Kidney (tissue), 14 donors: ENCODE data around the gene FXYD4. TPM values are rescaled to one million over a fixed set of nuclear protein-coding genes. Genes with fewer than 3 reads are reported as not detected.

Experiments used
- DNase-seq, 5 donors: peaks; one replicate each; pipeline ENCODE4 v3.0.0-alpha.2; 2013 to 2020
- FAIRE-seq: peaks from 2 replicates; lab custom pipeline; 2012; peaks lifted over from hg19 to GRCh38; lab: Jason Lieb, UNC
- H3K27ac ChIP-seq, 2 donors: one replicate each; pipeline ENCODE4 v1.7.0; 2013; ENCODE audit warnings: low read depth in 2 of 2, low read length in 2 of 2, inconsistent platforms in 1 of 2
- H3K27me3 ChIP-seq: one replicate; pipeline ENCODE4 v1.7.1; 2013; ENCODE audit warnings: low read length, inconsistent platforms; ENCODE audit not compliant: control insufficient read depth, insufficient read depth
- H3K36me3 ChIP-seq, 3 donors: one replicate each; pipeline versions ENCODE4 v1.7.0 to v1.7.1; 2013; ENCODE audit warnings: low read length in 3 of 3, control low read depth in 1 of 3, inconsistent platforms in 1 of 3; ENCODE audit not compliant: insufficient read depth in 3 of 3, control insufficient read depth in 2 of 3
- H3K4me1 ChIP-seq, 3 donors: one replicate each; pipeline versions ENCODE4 v1.7.0 to v1.7.1; 2013; ENCODE audit warnings: low read length in 3 of 3, inconsistent platforms in 1 of 3, low read depth in 1 of 3; ENCODE audit not compliant: control insufficient read depth in 2 of 3, insufficient read depth in 2 of 3
- H3K4me3 ChIP-seq, 3 donors: one replicate each; pipeline versions ENCODE4 v1.7.0 to v1.8.1; 2013; ENCODE audit warnings: low read length in 3 of 3, control low read depth in 1 of 3, inconsistent platforms in 1 of 3
- H3K9ac ChIP-seq, 3 donors: one replicate each; pipeline versions ENCODE4 v1.7.0 to v1.7.1; 2013; ENCODE audit warnings: low read length in 3 of 3, control low read depth in 1 of 3, inconsistent platforms in 1 of 3
- H3K9me3 ChIP-seq, 3 donors: one replicate each; pipeline versions ENCODE4 v1.7.0 to v1.7.1; 2013; ENCODE audit warnings: low read length in 3 of 3, control low read depth in 1 of 3, inconsistent platforms in 1 of 3; ENCODE audit not compliant: control insufficient read depth in 2 of 3, insufficient read depth in 1 of 3
- CTCF ChIP-seq: IDR thresholded peaks from 3 replicates; pipeline ENCODE4 v1.5.1; 2012; ENCODE audit warnings: mild to moderate bottlenecking, moderate library complexity, borderline replicate concordance; ENCODE audit not compliant: insufficient read depth; ENCODE audit errors: extremely low read depth
- intact Hi-C: fragments of 100-400 bp; cut with DNase I; formaldehyde crosslinking; loops from one replicate; pipeline ENCODE4 v1.11.1; 2022
- polyA plus RNA-seq: library from polyadenylated mRNA; stranded (reverse); fragments of 350-450 nt; fragmentation: Illumina TruSeq; extraction: RNeasy Lipid Tissue Mini Kit (QIAGEN cat#74804); gene quantifications from one replicate; pipeline ENCODE4 v1.2.3, GENCODE V29; 2014; ENCODE audit warnings: low read depth, low replicate concordance; ENCODE audit not compliant: insufficient read depth
- total RNA-seq: library from RNA; stranded (reverse); fragmentation: NEBNext Ultra II Directional; extraction: Animal tissue kit (Norgen Biotek cat#: 25700); gene quantifications from one replicate; pipeline ENCODE4 v1.2.1, GENCODE V29; 2021
- donor health status: control.
- donor health status: control.
- donor health status: control.
- donor health status: control.
- donor health status: control.
- donor health status: DM: yes; HTN: yes; CAD: no.
- donor health status: Normal renal cell carcinoma (clear cell type).

FXYD4 gene
- total and polyA plus RNA-seq, 2 donors from 2014 or later, result 109 to 392 TPM

GRCh38 chr10:43386981-43387677 lies 15.7 kb downstream of the FXYD4 start:
- DNase-seq, result peak in 1 of 5 donors; percentile 68
- FAIRE-seq, result no peak
- Histone ChIP-seq H3K36me3 (peaks cover 8 to 55% (median 42%) of the 10 kb centered on the region in 3 donors), H3K27ac (no peak overlapping the region), H3K9ac (no peak overlapping the region), H3K4me1 (peaks cover 0 to 4% (median 0%) of the 10 kb centered on the region in 3 donors), H3K4me3 (no peak overlapping the region), H3K27me3 (no peaks in the 10 kb centered on the region), H3K9me3 (no peaks in the 10 kb centered on the region)
- TF ChIP-seq CTCF, result no peak
- intact Hi-C loops, result no loop called here

GRCh38 chr10:43387678-43388032 lies 16.2 kb downstream of the FXYD4 start:
- FAIRE-seq, result no peak
- Histone ChIP-seq H3K27ac (no peak overlapping the region), H3K4me3 (no peak overlapping the region), H3K27me3 (no peaks in the 10 kb centered on the region), H3K9ac (no peak overlapping the region), H3K4me1 (peaks cover 0 to 4% (median 0%) of the 10 kb centered on the region in 3 donors), H3K36me3 (peaks cover 8 to 59% (median 43%) of the 10 kb centered on the region in 3 donors), H3K9me3 (no peaks in the 10 kb centered on the region)
- intact Hi-C loops, result no loop called here
- peak in 1 of 5 donors; percentile 39 for DNase-seq
- TF ChIP-seq CTCF, result no peak

GRCh38 chr10:43389867-43390266 lies 18.4 kb downstream of the FXYD4 start:
- no peak overlapping the region for H3K9ac ChIP-seq
- no peak overlapping the region for H3K27ac ChIP-seq
- H3K36me3 ChIP-seq, result peaks cover 11 to 77% (median 50%) of the 10 kb centered on the region in 3 donors
- no peaks in the 10 kb centered on the region for H3K9me3 ChIP-seq
- H3K4me3 ChIP-seq, result no peak overlapping the region
- intact Hi-C loops, result no loop called here
- TF ChIP-seq CTCF, result no peak
- peaks cover 0 to 7% (median 5%) of the 10 kb centered on the region in 3 donors for H3K4me1 ChIP-seq
- no peak for FAIRE-seq
- DNase-seq, result no peak
- H3K27me3 ChIP-seq, result no peaks in the 10 kb centered on the region

GRCh38 chr10:43390333-43390732 lies 18.9 kb downstream of the FXYD4 start:
- intact Hi-C loops, result no loop called here
- DNase-seq (no peak), FAIRE-seq (no peak)
- Histone ChIP-seq H3K27ac (peak overlapping the region in 1 of 2 donors; percentile 26), H3K9ac (no peak overlapping the region), H3K36me3 (peaks cover 11 to 75% (median 50%) of the 10 kb centered on the region in 3 donors), H3K27me3 (no peaks in the 10 kb centered on the region), H3K4me1 (peaks cover 0 to 11% (median 5%) of the 10 kb centered on the region in 3 donors), H3K4me3 (no peak overlapping the region), H3K9me3 (no peaks in the 10 kb centered on the region)
- no peak for TF ChIP-seq CTCF
